ENCODE results near the gene WDR1. TPM values are rescaled to one million over a fixed set of nuclear protein-coding genes. Genes with fewer than 3 reads are reported as not detected.

Gene WDR1
- total RNA-seq, 1 experiment from 2014 or later, result 246 TPM

GRCh38 chr4:10075158-10075863, 41.3 kb downstream of the WDR1 start:
- Mint-ChIP-seq H3K36me3 (ENCODE audit: insufficient read depth, unreplicated experiment) (peaks cover 71% of the 10 kb centered on the region), H3K27ac (ENCODE audit: low read depth, unreplicated experiment) (no peak overlapping the region), H3K27me3 (ENCODE audit: insufficient read depth, unreplicated experiment) (no peaks in the 10 kb centered on the region), H3K9me3 (ENCODE audit: unreplicated experiment) (no peaks in the 10 kb centered on the region), H3K4me1 (ENCODE audit: insufficient read depth, unreplicated experiment) (no peaks in the 10 kb centered on the region), H3K4me3 (ENCODE audit: unreplicated experiment) (no peak overlapping the region)
- BruUV-seq (replicated peaks), result no TSS peak
- intact Hi-C loops (cut with micrococcal nuclease), result no loop called here
- no peak for TF ChIP-seq CTCF (IDR thresholded peaks at IDR 0.05; ENCODE audit: unreplicated experiment)
- POLR2A ChIA-PET, result no interaction called here
- CTCF ChIA-PET, result interaction anchor here (1.2 kb wide), 1 partner anchor 347 kb away, joined by 3 read pairs; no protein-coding TSS in a partner anchor
- DNase-seq (ENCODE audit: unreplicated experiment), result no peak

GRCh38 chr4:10074767-10075105, 41.9 kb downstream of the WDR1 start:
- no peaks in the 10 kb centered on the region for H3K9me3 Mint-ChIP-seq (ENCODE audit: unreplicated experiment)
- peak; percentile 68 for DNase-seq (ENCODE audit: unreplicated experiment)
- ChIA-PET POLR2A (no interaction called here), CTCF (no interaction called here)
- H3K4me1 Mint-ChIP-seq (ENCODE audit: insufficient read depth, unreplicated experiment), result no peaks in the 10 kb centered on the region
- H3K27ac Mint-ChIP-seq (ENCODE audit: low read depth, unreplicated experiment), result no peak overlapping the region
- peak; percentile 39 for TF ChIP-seq CTCF (IDR thresholded peaks at IDR 0.05; ENCODE audit: unreplicated experiment)
- H3K27me3 Mint-ChIP-seq (ENCODE audit: insufficient read depth, unreplicated experiment), result no peaks in the 10 kb centered on the region
- BruUV-seq (replicated peaks), result TSS peak; percentile 78
- intact Hi-C loops (cut with micrococcal nuclease), result loop anchor here (1.0 to 5.0 kb wide), 2 partner anchors 41 to 473 kb away; no protein-coding TSS in a partner anchor
- H3K4me3 Mint-ChIP-seq (ENCODE audit: unreplicated experiment), result no peak overlapping the region
- H3K36me3 Mint-ChIP-seq (ENCODE audit: insufficient read depth, unreplicated experiment), result peaks cover 71% of the 10 kb centered on the region

GRCh38 chr4:10074076-10074766, 42.4 kb downstream of the WDR1 start:
- H3K27ac Mint-ChIP-seq (ENCODE audit: low read depth, unreplicated experiment), result no peak overlapping the region
- no TSS peak for BruUV-seq (replicated peaks)
- no peaks in the 10 kb centered on the region for H3K27me3 Mint-ChIP-seq (ENCODE audit: insufficient read depth, unreplicated experiment)
- H3K9me3 Mint-ChIP-seq (ENCODE audit: unreplicated experiment), result no peaks in the 10 kb centered on the region
- peaks cover 75% of the 10 kb centered on the region for H3K36me3 Mint-ChIP-seq (ENCODE audit: insufficient read depth, unreplicated experiment)
- H3K4me3 Mint-ChIP-seq (ENCODE audit: unreplicated experiment), result no peak overlapping the region
- intact Hi-C loops (cut with micrococcal nuclease), result loop anchor here (1.0 to 5.0 kb wide), 2 partner anchors 41 to 473 kb away; no protein-coding TSS in a partner anchor
- ChIA-PET POLR2A (no interaction called here), CTCF (interaction anchor here (1.9 kb wide), 1 partner anchor 11 kb away, joined by 4 read pairs; no protein-coding TSS in a partner anchor)
- TF ChIP-seq CTCF (IDR thresholded peaks at IDR 0.05; ENCODE audit: unreplicated experiment), result no peak
- H3K4me1 Mint-ChIP-seq (ENCODE audit: insufficient read depth, unreplicated experiment), result no peaks in the 10 kb centered on the region
- DNase-seq (ENCODE audit: unreplicated experiment), result no peak

- Mint-ChIP-seq H3K27me3 (ENCODE audit: insufficient read depth, unreplicated experiment) (no peaks in the 10 kb centered on the region), H3K27ac (ENCODE audit: low read depth, unreplicated experiment) (no peak overlapping the region), H3K36me3 (ENCODE audit: insufficient read depth, unreplicated experiment) (peaks cover 65% of the 10 kb centered on the region), H3K4me1 (ENCODE audit: insufficient read depth, unreplicated experiment) (no peaks in the 10 kb centered on the region), H3K9me3 (ENCODE audit: unreplicated experiment) (no peaks in the 10 kb centered on the region), H3K4me3 (ENCODE audit: unreplicated experiment) (no peak overlapping the region)
- intact Hi-C loops (cut with micrococcal nuclease), result loop anchor here (5.0 kb wide), 1 partner anchor 475 kb away; no protein-coding TSS in a partner anchor
- DNase-seq (ENCODE audit: unreplicated experiment), result no peak
- TF ChIP-seq CTCF (IDR thresholded peaks at IDR 0.05; ENCODE audit: unreplicated experiment), result no peak
- POLR2A ChIA-PET, result interaction anchor here (0.9 kb wide), 1 partner anchor 23 kb away, joined by 4 read pairs; no protein-coding TSS in a partner anchor
- BruUV-seq (replicated peaks), result no TSS peak
- CTCF ChIA-PET, result interaction anchor here (0.9 to 1.9 kb wide), 4 partner anchors 9 to 53 kb away, joined by 3 to 6 read pairs (median 4); no protein-coding TSS in a partner anchor
These were observed 44.1 kb downstream of the WDR1 start for GRCh38 chr4:10072420-10073017.
